Chondrocyte (in vitro differentiated cells): Measurements from ENCODE around the gene LTA4H. TPM values are rescaled to one million over a fixed set of nuclear protein-coding genes. Genes with fewer than 3 reads are reported as not detected.

Experiments
- DNase-seq: peaks from one replicate; pipeline ENCODE4 v3.0.0; 2021; ENCODE audit warnings: mixed read lengths, low spot score
- H3K27ac Mint-ChIP-seq: one replicate; pipeline ENCODE4 v1.8.0; 2021; ENCODE audit warnings: mild to moderate bottlenecking, moderate library complexity, mixed read lengths; ENCODE audit not compliant: unreplicated experiment
- H3K27me3 Mint-ChIP-seq: 2 replicates; pipeline ENCODE4 v1.8.0; 2021; ENCODE audit warnings: low read depth, mixed read lengths
- H3K36me3 Mint-ChIP-seq: 2 replicates; pipeline ENCODE4 v1.8.0; 2021; ENCODE audit warnings: low read depth, mixed read lengths
- H3K4me1 Mint-ChIP-seq: 2 replicates; pipeline ENCODE4 v1.8.0; 2021; ENCODE audit warnings: low read depth, mild to moderate bottlenecking, mixed read lengths
- H3K4me3 Mint-ChIP-seq: one replicate; pipeline ENCODE4 v1.8.0; 2021; ENCODE audit warnings: mild to moderate bottlenecking, moderate library complexity, mixed read lengths; ENCODE audit not compliant: unreplicated experiment
- H3K9me3 Mint-ChIP-seq: 2 replicates; pipeline ENCODE4 v1.8.0; 2021; ENCODE audit warnings: low read depth, mixed read lengths
- total RNA-seq: library from RNA; stranded (reverse); gene quantifications from 3 replicates; pipeline ENCODE4 v1.2.1, GENCODE V29; 2021
- TF ChIP-seq, protein P1 (sequence below): fragments of 200-600 bp; sonication (generic); IDR thresholded peaks from 2 replicates; pipeline ENCODE4 v1.5.0; 2021; ENCODE audit warnings: antibody characterized with exemption, mild to moderate bottlenecking, moderate library complexity

The LTA4H gene
- total RNA-seq, 1 donor from 2014 or later: 55.0 TPM

- DNase-seq: no peak
- H3K27ac Mint-ChIP-seq: no peak overlapping the region
- H3K4me3 Mint-ChIP-seq: no peak overlapping the region
- TF ChIP-seq, protein P1, sequence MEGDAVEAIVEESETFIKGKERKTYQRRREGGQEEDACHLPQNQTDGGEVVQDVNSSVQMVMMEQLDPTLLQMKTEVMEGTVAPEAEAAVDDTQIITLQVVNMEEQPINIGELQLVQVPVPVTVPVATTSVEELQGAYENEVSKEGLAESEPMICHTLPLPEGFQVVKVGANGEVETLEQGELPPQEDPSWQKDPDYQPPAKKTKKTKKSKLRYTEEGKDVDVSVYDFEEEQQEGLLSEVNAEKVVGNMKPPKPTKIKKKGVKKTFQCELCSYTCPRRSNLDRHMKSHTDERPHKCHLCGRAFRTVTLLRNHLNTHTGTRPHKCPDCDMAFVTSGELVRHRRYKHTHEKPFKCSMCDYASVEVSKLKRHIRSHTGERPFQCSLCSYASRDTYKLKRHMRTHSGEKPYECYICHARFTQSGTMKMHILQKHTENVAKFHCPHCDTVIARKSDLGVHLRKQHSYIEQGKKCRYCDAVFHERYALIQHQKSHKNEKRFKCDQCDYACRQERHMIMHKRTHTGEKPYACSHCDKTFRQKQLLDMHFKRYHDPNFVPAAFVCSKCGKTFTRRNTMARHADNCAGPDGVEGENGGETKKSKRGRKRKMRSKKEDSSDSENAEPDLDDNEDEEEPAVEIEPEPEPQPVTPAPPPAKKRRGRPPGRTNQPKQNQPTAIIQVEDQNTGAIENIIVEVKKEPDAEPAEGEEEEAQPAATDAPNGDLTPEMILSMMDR: no peak
- no peaks in the 10 kb centered on the region for H3K27me3 Mint-ChIP-seq
- H3K4me1 Mint-ChIP-seq: no peaks in the 10 kb centered on the region
- no peaks in the 10 kb centered on the region for H3K36me3 Mint-ChIP-seq
- H3K9me3 Mint-ChIP-seq: no peaks in the 10 kb centered on the region
Observed at GRCh38 chr12:96036765-96037455, 1.5 kb upstream of the LTA4H start.

- no peaks in the 10 kb centered on the region for H3K36me3 Mint-ChIP-seq
- DNase-seq: no peak
- no peaks in the 10 kb centered on the region for H3K27me3 Mint-ChIP-seq
- no peak overlapping the region for H3K27ac Mint-ChIP-seq
- no peak overlapping the region for H3K4me3 Mint-ChIP-seq
- TF ChIP-seq, protein P1: no peak
- H3K4me1 Mint-ChIP-seq: no peaks in the 10 kb centered on the region
- no peaks in the 10 kb centered on the region for H3K9me3 Mint-ChIP-seq
Observed at GRCh38 chr12:96034621-96035282, 635 bp downstream of the LTA4H start.

DNA sequence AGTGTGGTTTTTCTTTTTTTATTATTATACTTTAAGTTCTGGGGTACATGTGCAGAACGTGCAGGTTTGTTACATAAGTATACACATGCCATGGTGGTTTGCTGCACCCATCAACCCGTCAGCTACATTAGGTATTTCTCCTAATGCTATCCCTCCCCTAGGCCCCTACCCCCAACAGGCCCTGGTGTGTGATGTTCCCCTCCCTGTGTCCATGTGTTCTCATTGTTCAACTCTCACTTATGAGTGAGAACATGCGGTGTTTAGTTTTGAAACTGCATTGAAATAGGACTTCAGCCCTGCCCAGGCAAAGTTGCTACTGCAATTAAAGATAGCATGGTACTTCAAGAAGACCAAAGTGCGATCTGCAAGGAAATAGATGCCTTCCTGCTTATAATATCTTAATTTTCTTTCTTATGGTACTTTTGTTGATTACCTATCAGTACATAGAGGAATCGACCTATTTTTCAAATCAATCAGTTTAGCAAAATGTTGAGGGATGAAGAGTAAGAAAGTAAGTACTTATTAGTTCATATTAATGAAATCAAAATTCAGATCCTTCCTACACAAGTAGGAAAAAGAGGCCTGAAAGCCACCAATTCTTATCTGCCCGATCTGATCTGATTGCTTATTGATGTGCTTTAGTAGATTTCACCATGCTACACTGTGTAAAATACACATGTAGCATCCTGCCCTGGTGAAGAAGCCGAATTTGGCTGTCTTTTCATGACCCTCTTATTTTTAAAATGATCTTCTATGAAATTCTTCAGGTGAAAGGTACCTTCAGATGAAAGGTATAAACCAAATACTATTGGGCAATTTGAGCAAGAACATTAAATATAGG is 1.6 kb downstream of the LTA4H start:
- Mint-ChIP-seq H3K4me3 (peak overlapping the region; percentile 26), H3K9me3 (no peaks in the 10 kb centered on the region), H3K36me3 (no peaks in the 10 kb centered on the region), H3K27me3 (no peaks in the 10 kb centered on the region), H3K27ac (peak overlapping the region; percentile 18), H3K4me1 (no peaks in the 10 kb centered on the region)
- TF ChIP-seq, protein P1: no peak
- no peak for DNase-seq

- Mint-ChIP-seq H3K9me3 (no peaks in the 10 kb centered on the region), H3K36me3 (peaks cover 7% of the 10 kb centered on the region), H3K4me1 (no peaks in the 10 kb centered on the region), H3K4me3 (no peak overlapping the region), H3K27me3 (no peaks in the 10 kb centered on the region), H3K27ac (no peak overlapping the region)
- TF ChIP-seq, protein P1: no peak
- DNase-seq: no peak
Observed at GRCh38 chr12:96029826-96030225, 5.6 kb downstream of the LTA4H start.

- no peaks in the 10 kb centered on the region for H3K9me3 Mint-ChIP-seq
- H3K36me3 Mint-ChIP-seq: peaks cover 9% of the 10 kb centered on the region
- no peaks in the 10 kb centered on the region for H3K27me3 Mint-ChIP-seq
- no peak overlapping the region for H3K4me3 Mint-ChIP-seq
- DNase-seq: no peak
- TF ChIP-seq, protein P1: no peak
- no peak overlapping the region for H3K27ac Mint-ChIP-seq
- no peaks in the 10 kb centered on the region for H3K4me1 Mint-ChIP-seq
Observed at GRCh38 chr12:96028538-96028937, 6.8 kb downstream of the LTA4H start.
